Measurements from ENCODE around the gene TMEM212.

GRCh38 chr3:171881251-171881650, 38.1 kb downstream of the TMEM212 start:
- no peak for TF ChIP-seq ZNF274 (IDR thresholded peaks at IDR 0.05; ENCODE audit: low read depth, low read length)
- no peak for TF ChIP-seq SUZ12 (IDR thresholded peaks at IDR 0.05; ENCODE audit: extremely low read depth, insufficient read depth, insufficient read length)
